Activated T-helper 1 cell treated with Interleukin-2 at 50 U/mL for 16 hours (primary cell): ENCODE measurements around the gene IFNA14.
"Not testable (repeated sequence)": the region's sequence is repeated elsewhere in the genome, so short reads cannot be mapped to it uniquely, and the experiment has no call there.

Experiments used
- DNase-seq: peaks from one replicate; pipeline ENCODE4 v3.0.0-alpha.2; 2020; ENCODE audit warnings: low read depth

The IFNA14 gene

GRCh38 chr9:21239911-21240310, at the start of gene IFNA14:
IFNA14 (minus strand) TSS chr9:21240005; CDS start chr9:21239935, 70 bp downstream.
- no peak for DNase-seq

- DNase-seq = no peak
Measured at GRCh38 chr9:21287280-21287679, 47.5 kb upstream of the IFNA14 start.

- DNase-seq = no peak
Measured at GRCh38 chr9:21286659-21287058, 46.9 kb upstream of the IFNA14 start.

GRCh38 chr9:21286099-21286498, 46.3 kb upstream of the IFNA14 start:
- no peak for DNase-seq

GRCh38 chr9:21281275-21281674, 41.5 kb upstream of the IFNA14 start:
- no peak for DNase-seq

GRCh38 chr9:21268347-21268657, 28.5 kb upstream of the IFNA14 start:
- DNase-seq = no peak

GRCh38 chr9:21267485-21268346, 27.9 kb upstream of the IFNA14 start:
- no peak for DNase-seq

- no peak for DNase-seq
Measured at GRCh38 chr9:21266733-21267484, 27.1 kb upstream of the IFNA14 start.

GRCh38 chr9:21265421-21266189, 25.8 kb upstream of the IFNA14 start:
- DNase-seq = no peak

GRCh38 chr9:21255538-21256212, 15.9 kb upstream of the IFNA14 start:
- no peak for DNase-seq

GRCh38 chr9:21252721-21253547, 13.1 kb upstream of the IFNA14 start:
- DNase-seq = no peak

- no peak for DNase-seq
Measured at GRCh38 chr9:21251638-21252037, 11.8 kb upstream of the IFNA14 start.

GRCh38 chr9:21251190-21251589, 11.4 kb upstream of the IFNA14 start:
- no peak for DNase-seq

GRCh38 chr9:21244836-21245235, 5.0 kb upstream of the IFNA14 start:
- DNase-seq = no peak

GRCh38 chr9:21236360-21236714, 3.5 kb downstream of the IFNA14 start:
- not testable (repeated sequence) for DNase-seq

- DNase-seq = not testable (repeated sequence)
Measured at GRCh38 chr9:21235468-21236359, 4.1 kb downstream of the IFNA14 start.

- no peak for DNase-seq
Measured at GRCh38 chr9:21234153-21234687, 5.6 kb downstream of the IFNA14 start.

GRCh38 chr9:21233258-21233657, 6.5 kb downstream of the IFNA14 start:
- no peak for DNase-seq

GRCh38 chr9:21228122-21228521, 11.7 kb downstream of the IFNA14 start, which contains the start of gene IFNA17:
IFNA17 (minus strand) TSS chr9:21228222; CDS start chr9:21228173, 49 bp downstream.
- no peak for DNase-seq

GRCh38 chr9:21217211-21217610, 22.6 kb downstream of the IFNA14 start, which contains the start of gene IFNA16:
IFNA16 (minus strand) TSS chr9:21217311; CDS start chr9:21217305, 6 bp downstream.
- not testable (repeated sequence) for DNase-seq
